ENCODE measurements around the gene SF3B1.

- no peak for TF ChIP-seq ZNF426 (tag by site-specific recombination; IDR thresholded peaks at IDR 0.05)
- TF ChIP-seq, protein P1, sequence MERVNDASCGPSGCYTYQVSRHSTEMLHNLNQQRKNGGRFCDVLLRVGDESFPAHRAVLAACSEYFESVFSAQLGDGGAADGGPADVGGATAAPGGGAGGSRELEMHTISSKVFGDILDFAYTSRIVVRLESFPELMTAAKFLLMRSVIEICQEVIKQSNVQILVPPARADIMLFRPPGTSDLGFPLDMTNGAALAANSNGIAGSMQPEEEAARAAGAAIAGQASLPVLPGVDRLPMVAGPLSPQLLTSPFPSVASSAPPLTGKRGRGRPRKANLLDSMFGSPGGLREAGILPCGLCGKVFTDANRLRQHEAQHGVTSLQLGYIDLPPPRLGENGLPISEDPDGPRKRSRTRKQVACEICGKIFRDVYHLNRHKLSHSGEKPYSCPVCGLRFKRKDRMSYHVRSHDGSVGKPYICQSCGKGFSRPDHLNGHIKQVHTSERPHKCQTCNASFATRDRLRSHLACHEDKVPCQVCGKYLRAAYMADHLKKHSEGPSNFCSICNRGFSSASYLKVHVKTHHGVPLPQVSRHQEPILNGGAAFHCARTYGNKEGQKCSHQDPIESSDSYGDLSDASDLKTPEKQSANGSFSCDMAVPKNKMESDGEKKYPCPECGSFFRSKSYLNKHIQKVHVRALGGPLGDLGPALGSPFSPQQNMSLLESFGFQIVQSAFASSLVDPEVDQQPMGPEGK (tag by site-specific recombination; IDR thresholded peaks at IDR 0.05): no peak
- TF ChIP-seq, protein P2, sequence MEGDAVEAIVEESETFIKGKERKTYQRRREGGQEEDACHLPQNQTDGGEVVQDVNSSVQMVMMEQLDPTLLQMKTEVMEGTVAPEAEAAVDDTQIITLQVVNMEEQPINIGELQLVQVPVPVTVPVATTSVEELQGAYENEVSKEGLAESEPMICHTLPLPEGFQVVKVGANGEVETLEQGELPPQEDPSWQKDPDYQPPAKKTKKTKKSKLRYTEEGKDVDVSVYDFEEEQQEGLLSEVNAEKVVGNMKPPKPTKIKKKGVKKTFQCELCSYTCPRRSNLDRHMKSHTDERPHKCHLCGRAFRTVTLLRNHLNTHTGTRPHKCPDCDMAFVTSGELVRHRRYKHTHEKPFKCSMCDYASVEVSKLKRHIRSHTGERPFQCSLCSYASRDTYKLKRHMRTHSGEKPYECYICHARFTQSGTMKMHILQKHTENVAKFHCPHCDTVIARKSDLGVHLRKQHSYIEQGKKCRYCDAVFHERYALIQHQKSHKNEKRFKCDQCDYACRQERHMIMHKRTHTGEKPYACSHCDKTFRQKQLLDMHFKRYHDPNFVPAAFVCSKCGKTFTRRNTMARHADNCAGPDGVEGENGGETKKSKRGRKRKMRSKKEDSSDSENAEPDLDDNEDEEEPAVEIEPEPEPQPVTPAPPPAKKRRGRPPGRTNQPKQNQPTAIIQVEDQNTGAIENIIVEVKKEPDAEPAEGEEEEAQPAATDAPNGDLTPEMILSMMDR (tag by site-specific recombination; IDR thresholded peaks at IDR 0.05): no peak
- TF ChIP-seq ZBTB49 (tag by site-specific recombination; IDR thresholded peaks at IDR 0.05; ENCODE audit: low read depth): no peak
- TF ChIP-seq ZNF521 (tag by site-specific recombination; IDR thresholded peaks at IDR 0.05): no peak
- no peak for TF ChIP-seq ZEB2 (tag by site-specific recombination; IDR thresholded peaks at IDR 0.05)
- TF ChIP-seq ZNF501 (tag by site-specific recombination; IDR thresholded peaks at IDR 0.05): no peak
- TF ChIP-seq ZSCAN18 (tag by site-specific recombination; IDR thresholded peaks at IDR 0.05): no peak
- no peak for TF ChIP-seq ZNF398 (tag by site-specific recombination; IDR thresholded peaks at IDR 0.05)
- no peak for TF ChIP-seq YY1 (tag by site-specific recombination; IDR thresholded peaks at IDR 0.05)
- no peak for TF ChIP-seq SP2 (tag by site-specific recombination; IDR thresholded peaks at IDR 0.05)
- no peak for TF ChIP-seq ZNF138 (tag by site-specific recombination; IDR thresholded peaks at IDR 0.05; ENCODE audit: borderline replicate concordance)
- TF ChIP-seq ZNF626 (tag by site-specific recombination; IDR thresholded peaks at IDR 0.05): no peak
- TF ChIP-seq, protein P3, sequence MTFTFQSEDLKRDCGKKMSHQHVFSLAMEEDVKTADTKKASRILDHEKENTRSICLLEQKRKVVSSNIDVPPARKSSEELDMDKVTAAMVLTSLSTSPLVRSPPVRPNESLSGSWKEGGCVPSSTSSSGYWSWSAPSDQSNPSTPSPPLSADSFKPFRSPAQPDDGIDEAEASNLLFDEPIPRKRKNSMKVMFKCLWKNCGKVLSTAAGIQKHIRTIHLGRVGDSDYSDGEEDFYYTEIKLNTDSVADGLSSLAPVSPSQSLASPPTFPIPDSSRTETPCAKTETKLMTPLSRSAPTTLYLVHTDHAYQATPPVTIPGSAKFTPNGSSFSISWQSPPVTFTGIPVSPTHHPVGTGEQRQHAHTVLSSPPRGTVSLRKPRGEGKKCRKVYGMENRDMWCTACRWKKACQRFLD (tag by site-specific recombination; IDR thresholded peaks at IDR 0.05): no peak
Observed at GRCh38 chr2:197405582-197405981, 29.2 kb downstream of the SF3B1 start.
